Kidney epithelial cell (primary cell): ENCODE data around the gene NOL4L. TPM values are rescaled to one million over a fixed set of nuclear protein-coding genes. Genes with fewer than 3 reads are reported as not detected.

ENCODE experiments used
- DNase-seq: peaks from one replicate; pipeline ENCODE4 v3.0.0-alpha.2; 2010; ENCODE audit warnings: low read depth
- H3K27me3 ChIP-seq: 2 replicates; pipeline ENCODE4 v1.6.0; 2011; ENCODE audit warnings: low read length; ENCODE audit not compliant: control insufficient read depth, insufficient read depth
- H3K36me3 ChIP-seq: 2 replicates; pipeline ENCODE4 v1.5.1; 2011; ENCODE audit warnings: low read length; ENCODE audit not compliant: control insufficient read depth, insufficient read depth
- H3K4me3 ChIP-seq: 2 replicates; pipeline ENCODE4 v1.5.1; 2011; ENCODE audit warnings: low read depth, mild to moderate bottlenecking, control low read depth, low read length
- total RNA-seq: library from RNA; depleted of rRNA; stranded (reverse); fragments of >200 nt; gene quantifications from 2 replicates; pipeline ENCODE4 v1.2.3, GENCODE V29; 2015
- TF ChIP-seq, protein P1 (sequence below): IDR thresholded peaks from 2 replicates; pipeline ENCODE4 v1.5.1; 2011; ENCODE audit warnings: mild to moderate bottlenecking, moderate library complexity, low read length, control low read depth, inconsistent platforms; ENCODE audit not compliant: insufficient read depth, poor library complexity, severe bottlenecking

The NOL4L gene
- total RNA-seq, 1 donor from 2014 or later, result 31.4 TPM

DNA sequence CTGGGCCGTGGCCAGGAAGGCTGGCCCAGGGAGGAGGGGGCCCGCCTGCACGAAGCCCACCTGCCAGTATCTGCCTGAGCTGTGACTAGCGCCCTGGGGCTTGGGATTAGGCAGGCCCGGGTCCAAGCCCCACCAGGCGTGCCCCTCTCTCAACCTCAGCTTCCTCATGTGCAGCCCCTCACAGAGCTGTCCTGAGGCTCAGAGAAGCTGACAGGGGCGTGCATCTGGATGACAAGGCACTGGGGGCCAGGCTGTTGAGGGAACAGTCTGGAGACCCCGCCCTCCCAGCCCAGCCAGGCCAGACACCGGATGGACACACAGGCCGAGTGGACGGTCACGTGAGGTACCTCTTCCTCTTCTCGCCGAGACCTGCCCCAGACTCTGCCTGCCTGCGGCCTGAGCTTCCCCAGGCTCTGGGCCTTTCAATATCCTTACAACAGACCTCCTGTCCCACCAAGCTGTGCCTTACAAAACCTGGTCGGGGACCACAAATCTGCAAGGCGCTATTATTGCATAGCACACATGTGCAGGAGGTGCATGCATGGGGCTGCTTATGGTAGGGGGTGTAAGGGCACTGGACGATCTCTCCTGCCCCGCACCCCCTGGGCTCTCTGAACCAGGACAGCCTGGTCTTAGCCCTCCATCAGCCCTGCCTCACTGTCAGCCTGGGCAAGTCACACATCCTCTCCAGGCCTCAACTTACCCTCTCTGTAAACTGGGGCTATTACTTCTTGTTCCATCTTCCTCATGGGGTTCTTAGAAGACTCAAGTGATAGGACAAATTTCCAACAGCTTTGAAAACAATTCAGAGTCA lies 20.0 kb downstream of the NOL4L start:
- TF ChIP-seq, protein P1, sequence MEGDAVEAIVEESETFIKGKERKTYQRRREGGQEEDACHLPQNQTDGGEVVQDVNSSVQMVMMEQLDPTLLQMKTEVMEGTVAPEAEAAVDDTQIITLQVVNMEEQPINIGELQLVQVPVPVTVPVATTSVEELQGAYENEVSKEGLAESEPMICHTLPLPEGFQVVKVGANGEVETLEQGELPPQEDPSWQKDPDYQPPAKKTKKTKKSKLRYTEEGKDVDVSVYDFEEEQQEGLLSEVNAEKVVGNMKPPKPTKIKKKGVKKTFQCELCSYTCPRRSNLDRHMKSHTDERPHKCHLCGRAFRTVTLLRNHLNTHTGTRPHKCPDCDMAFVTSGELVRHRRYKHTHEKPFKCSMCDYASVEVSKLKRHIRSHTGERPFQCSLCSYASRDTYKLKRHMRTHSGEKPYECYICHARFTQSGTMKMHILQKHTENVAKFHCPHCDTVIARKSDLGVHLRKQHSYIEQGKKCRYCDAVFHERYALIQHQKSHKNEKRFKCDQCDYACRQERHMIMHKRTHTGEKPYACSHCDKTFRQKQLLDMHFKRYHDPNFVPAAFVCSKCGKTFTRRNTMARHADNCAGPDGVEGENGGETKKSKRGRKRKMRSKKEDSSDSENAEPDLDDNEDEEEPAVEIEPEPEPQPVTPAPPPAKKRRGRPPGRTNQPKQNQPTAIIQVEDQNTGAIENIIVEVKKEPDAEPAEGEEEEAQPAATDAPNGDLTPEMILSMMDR, result no peak
- no peak overlapping the region for H3K4me3 ChIP-seq
- H3K36me3 ChIP-seq, result no peaks in the 10 kb centered on the region
- H3K27me3 ChIP-seq, result peaks cover 10% of the 10 kb centered on the region
- no peak for DNase-seq

DNA sequence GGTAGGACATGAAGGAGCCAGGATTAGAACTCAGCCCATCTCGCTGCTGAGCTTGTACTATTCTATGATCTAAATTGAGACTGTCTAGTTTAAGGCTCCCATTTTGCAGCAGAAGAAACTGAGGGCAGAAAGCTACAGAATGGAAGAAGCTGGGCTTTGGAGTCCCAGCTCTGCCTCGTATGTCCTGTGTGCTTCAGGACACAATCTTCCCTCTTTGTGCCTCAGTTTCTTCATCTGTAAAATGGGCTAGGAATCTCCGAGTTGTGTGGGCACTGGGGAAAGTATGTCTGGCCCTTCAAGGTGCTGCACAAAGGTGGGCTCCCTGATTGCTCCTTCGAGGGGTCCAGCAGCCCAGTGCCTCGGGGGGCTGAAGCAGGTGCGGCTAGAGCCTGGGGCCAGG lies 20.7 kb downstream of the NOL4L start:
- Histone ChIP-seq H3K27me3 (peaks cover 10% of the 10 kb centered on the region), H3K36me3 (no peaks in the 10 kb centered on the region), H3K4me3 (no peak overlapping the region)
- no peak for DNase-seq
- TF ChIP-seq, protein P1, result no peak

DNA sequence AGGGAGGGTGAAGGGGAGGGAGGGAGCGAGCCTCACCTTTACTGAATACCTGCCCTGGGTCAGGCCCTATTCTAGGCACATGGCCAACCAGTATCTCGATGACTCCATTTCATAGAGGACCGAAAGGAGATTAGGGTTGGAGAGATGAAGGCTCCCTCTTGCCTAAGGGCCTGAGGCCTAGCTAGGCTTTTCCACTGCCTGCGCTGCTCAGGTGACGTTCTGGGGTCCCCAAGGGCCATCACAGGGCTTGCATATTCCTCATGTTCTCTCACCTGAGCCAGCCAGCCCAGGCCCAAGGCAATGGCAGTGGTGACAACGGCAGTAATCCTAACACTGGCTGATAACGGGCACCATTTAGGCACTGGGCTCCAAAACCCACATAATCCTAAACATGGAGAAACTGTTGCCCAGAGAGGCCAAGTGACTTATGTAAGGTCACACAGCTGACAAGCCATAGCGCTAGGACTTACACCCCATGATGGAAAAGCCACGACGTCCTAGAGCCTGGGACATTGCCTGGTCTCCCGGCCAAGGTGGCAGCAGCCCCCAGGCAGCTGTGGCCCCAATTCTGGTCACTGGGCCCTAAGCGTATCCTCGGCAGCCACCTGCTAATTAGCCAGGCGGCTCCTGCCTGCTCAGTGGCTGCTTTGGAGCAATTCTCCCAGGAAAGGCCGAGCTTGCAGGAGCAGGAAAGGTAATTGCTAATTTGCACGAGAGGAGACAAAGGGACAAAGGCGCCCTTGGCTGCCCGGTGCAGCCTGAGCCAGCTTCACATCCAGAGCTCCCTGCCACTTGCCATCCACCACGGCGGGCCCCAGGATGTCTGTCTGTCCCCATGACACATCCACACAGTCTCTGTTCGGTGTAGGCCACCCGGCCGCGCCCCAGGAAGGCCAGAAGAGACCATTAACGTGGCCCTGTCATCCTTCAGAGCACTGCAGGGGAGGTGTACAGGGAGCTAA lies 21.5 kb downstream of the NOL4L start:
- no peak overlapping the region for H3K4me3 ChIP-seq
- no peak for DNase-seq
- H3K27me3 ChIP-seq, result peaks cover 9% of the 10 kb centered on the region
- TF ChIP-seq, protein P1, result no peak
- no peaks in the 10 kb centered on the region for H3K36me3 ChIP-seq

DNA sequence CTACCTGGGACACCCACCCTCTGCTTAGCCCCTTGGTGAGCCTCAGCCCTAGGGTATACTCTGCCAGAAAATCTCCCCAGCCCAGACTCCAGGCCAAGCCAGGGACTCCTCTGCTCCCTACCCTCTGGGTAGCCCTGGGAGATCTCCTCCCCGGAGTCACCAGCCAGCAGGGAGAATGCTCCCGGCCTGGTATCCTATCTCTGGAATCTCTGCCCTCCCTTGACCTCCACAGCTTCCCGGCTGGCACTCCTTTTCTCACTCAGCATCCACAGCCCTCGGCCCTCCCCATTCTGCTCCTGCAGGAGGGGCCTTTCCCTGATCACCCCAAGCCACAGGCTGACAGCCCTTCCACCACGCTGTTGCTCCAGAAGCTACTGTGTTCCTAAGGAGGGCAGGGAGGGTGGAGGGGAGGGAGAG lies 22.6 kb downstream of the NOL4L start:
- DNase-seq, result no peak
- Histone ChIP-seq H3K27me3 (peaks cover 8% of the 10 kb centered on the region), H3K36me3 (no peaks in the 10 kb centered on the region), H3K4me3 (no peak overlapping the region)
- TF ChIP-seq, protein P1, result no peak

DNA sequence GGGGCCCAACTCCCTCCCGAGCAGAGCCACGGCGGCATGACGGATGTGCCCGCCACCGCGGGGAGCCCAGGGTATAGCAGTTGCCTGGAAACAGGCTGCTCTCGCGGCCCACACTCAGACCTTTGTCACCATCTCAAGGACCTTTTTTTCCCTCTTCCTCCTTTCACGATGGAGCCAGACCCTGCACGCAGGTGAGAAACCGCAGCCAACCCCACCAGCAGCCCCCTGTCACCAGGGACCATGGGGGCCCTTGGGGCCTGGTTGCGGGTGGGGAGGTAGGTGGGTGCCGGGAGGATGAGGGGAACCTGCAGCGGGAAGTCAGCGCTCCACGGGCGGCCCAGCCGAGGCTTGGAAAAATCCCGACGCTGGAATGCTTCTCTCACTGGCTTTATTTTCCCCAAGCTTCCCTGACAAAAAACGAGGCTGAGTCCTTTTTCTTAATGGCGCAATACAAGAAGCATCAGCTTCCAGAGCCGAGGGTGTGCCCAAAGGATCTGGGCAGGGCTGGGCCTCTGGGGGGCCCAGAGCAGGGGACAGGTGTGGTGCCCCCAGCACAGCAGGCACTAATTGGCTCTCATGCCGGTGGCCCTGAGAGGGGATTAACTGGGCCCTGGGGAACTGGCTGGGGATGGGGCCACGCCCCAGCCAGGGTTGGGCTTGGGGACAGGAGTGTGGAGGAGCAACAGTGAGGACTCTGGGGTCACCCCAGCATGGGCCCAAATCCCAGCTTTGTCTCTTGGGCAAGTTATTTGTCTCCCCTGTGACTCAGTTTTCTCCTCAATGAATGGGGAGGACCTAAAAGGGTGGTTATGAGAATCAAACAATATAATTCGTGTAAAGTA lies 23.9 kb downstream of the NOL4L start:
- DNase-seq, result no peak
- Histone ChIP-seq H3K4me3 (no peak overlapping the region), H3K36me3 (no peaks in the 10 kb centered on the region), H3K27me3 (peaks cover 10% of the 10 kb centered on the region)
- TF ChIP-seq, protein P1, result no peak
